ENCODE results near the gene WDR87.

DNA sequence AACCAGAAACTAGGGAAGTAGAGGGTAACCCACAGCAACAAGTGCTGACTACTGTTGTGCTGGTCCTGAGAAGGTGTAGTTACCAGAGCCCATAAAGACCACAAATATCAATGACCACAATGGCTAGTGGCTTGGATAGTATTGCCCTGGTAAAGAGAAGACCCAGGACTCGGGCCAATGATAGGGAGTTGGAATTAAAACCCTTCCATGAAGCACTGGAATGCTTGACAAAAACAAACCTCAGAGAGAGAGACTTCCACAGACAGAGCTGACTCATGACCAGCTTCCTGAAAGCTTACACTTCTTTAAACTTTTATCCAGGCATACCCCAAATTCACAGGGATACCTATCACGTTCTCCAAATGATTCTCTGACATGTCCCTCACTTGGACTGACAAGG lies 60.5 kb downstream of the WDR87 start:
- TF ChIP-seq, protein P1, sequence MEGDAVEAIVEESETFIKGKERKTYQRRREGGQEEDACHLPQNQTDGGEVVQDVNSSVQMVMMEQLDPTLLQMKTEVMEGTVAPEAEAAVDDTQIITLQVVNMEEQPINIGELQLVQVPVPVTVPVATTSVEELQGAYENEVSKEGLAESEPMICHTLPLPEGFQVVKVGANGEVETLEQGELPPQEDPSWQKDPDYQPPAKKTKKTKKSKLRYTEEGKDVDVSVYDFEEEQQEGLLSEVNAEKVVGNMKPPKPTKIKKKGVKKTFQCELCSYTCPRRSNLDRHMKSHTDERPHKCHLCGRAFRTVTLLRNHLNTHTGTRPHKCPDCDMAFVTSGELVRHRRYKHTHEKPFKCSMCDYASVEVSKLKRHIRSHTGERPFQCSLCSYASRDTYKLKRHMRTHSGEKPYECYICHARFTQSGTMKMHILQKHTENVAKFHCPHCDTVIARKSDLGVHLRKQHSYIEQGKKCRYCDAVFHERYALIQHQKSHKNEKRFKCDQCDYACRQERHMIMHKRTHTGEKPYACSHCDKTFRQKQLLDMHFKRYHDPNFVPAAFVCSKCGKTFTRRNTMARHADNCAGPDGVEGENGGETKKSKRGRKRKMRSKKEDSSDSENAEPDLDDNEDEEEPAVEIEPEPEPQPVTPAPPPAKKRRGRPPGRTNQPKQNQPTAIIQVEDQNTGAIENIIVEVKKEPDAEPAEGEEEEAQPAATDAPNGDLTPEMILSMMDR (IDR thresholded peaks at IDR 0.05 in 8 of 11, conservative IDR thresholded peaks at IDR 0.05 in 3 of 11), result no peak
- TF ChIP-seq POLR2A (IDR thresholded peaks at IDR 0.05) (no peak), POLR2AphosphoS5 (IDR thresholded peaks at IDR 0.05) (no peak)

Measured in spleen (tissue), 7 donors.